Endothelial cell of umbilical vein (primary cell): ENCODE measurements around the gene BAX. TPM values are rescaled to one million over a fixed set of nuclear protein-coding genes. Genes with fewer than 3 reads are reported as not detected.
A peak's percentile ranks its signal among the peaks of the same experiment; 100 is the strongest.

Experiments
- BruUV-seq: library from RNA; stranded (reverse); fragments of 400-500 nt; replicated peaks from 2 replicates; lab custom pipeline; 2021; lab: Mats Ljungman, UMichigan
- CTCF ChIA-PET: fragments of 300-600, 350-600 bp; sonication (Branson Sonifier 250); formaldehyde crosslinking; loops from one replicate; lab custom pipeline; 2021; ENCODE audit warnings: antibody characterized with exemption, inconsistent platforms; lab: Charles Lee
- POLR2A ChIA-PET: fragments of 300-600, 350-600 bp; sonication (Branson Sonifier 250); formaldehyde crosslinking; loops from one replicate; lab custom pipeline; 2021; ENCODE audit warnings: antibody characterized with exemption, inconsistent platforms; lab: Charles Lee
- DNase-seq: peaks from one replicate; pipeline ENCODE4 v3.0.0-alpha.2; 2011; ENCODE audit warnings: low read depth, low spot score
- FAIRE-seq: peaks from 2 replicates; lab custom pipeline; 2011; peaks lifted over from hg19 to GRCh38; lab: Jason Lieb, UNC
- H2AFZ ChIP-seq: 2 replicates; pipeline ENCODE4 v1.6.0; 2012; ENCODE audit warnings: low read depth, low read length, control low read depth, inconsistent platforms
- H3K27ac ChIP-seq: 2 replicates; pipeline ENCODE4 v1.5.1; 2011; ENCODE audit warnings: low read depth, mild to moderate bottlenecking, control low read depth, low read length, moderate library complexity; ENCODE audit not compliant: insufficient read depth
- H3K27me3 ChIP-seq, 2 experiments: 2 replicates each; pipeline versions ENCODE4 v1.6.0 to v1.6.1; 2011; ENCODE audit warnings: low read length in 2 of 2, mixed read lengths in 1 of 2; ENCODE audit not compliant: control insufficient read depth in 2 of 2, insufficient read depth in 2 of 2
- H3K36me3 ChIP-seq, 2 experiments: 2 replicates in 1 of 2; 3 replicates in 1 of 2; pipeline ENCODE4 v1.5.1; 2011; ENCODE audit warnings: low read length in 2 of 2, mild to moderate bottlenecking in 1 of 2, moderate library complexity in 1 of 2; ENCODE audit not compliant: control insufficient read depth in 2 of 2, insufficient read depth in 2 of 2; ENCODE audit errors: extremely low read depth in 1 of 2
- H3K4me1 ChIP-seq: 3 replicates; pipeline ENCODE4 v1.5.1; 2011; ENCODE audit warnings: mild to moderate bottlenecking, low read length; ENCODE audit not compliant: control insufficient read depth, insufficient read depth; ENCODE audit errors: extremely low read depth
- H3K4me2 ChIP-seq: 2 replicates; pipeline ENCODE4 v1.6.1; 2011; ENCODE audit warnings: low read length, control low read depth, mixed read lengths; ENCODE audit not compliant: insufficient read depth
- H3K4me3 ChIP-seq, 3 experiments: fragments of 200-600 bp in 1 of 3; sonication (generic), shearing (Covaris generic) in 1 of 3; replicated peaks in 1 of 3; 2 replicates each; pipeline ENCODE4 v1.5.1; 2011 to 2016; ENCODE audit warnings: control low read depth in 3 of 3, low read length in 3 of 3, mild to moderate bottlenecking in 2 of 3, inconsistent platforms in 1 of 3, low read depth in 1 of 3, moderate library complexity in 1 of 3; ENCODE audit not compliant: insufficient read depth in 1 of 3
- H3K79me2 ChIP-seq: 2 replicates; pipeline ENCODE4 v1.6.0; 2012; ENCODE audit warnings: low read length, inconsistent platforms; ENCODE audit not compliant: control insufficient read depth, insufficient read depth
- H3K9ac ChIP-seq: replicated peaks from 2 replicates; pipeline ENCODE3; 2011; ENCODE audit warnings: low read length, control low read depth; ENCODE audit not compliant: insufficient read depth; ENCODE audit errors: extremely low read depth
- H3K9me1 ChIP-seq: replicated peaks from 3 replicates; pipeline ENCODE4 v1.6.0; 2011; ENCODE audit warnings: mild to moderate bottlenecking, low read length; ENCODE audit not compliant: control insufficient read depth, insufficient read depth; ENCODE audit errors: extremely low read depth
- H3K9me3 ChIP-seq: replicated peaks from 2 replicates; pipeline ENCODE4 v1.5.1; 2012; ENCODE audit warnings: low read length, inconsistent platforms; ENCODE audit not compliant: control insufficient read depth, insufficient read depth
- H4K20me1 ChIP-seq: replicated peaks from 2 replicates; pipeline ENCODE3; 2011; ENCODE audit warnings: mild to moderate bottlenecking, low read length; ENCODE audit not compliant: control insufficient read depth, insufficient read depth; ENCODE audit errors: extremely low read depth
- EZH2 ChIP-seq: IDR thresholded peaks from 2 replicates; pipeline ENCODE4 v1.6.1; 2012; ENCODE audit warnings: borderline replicate concordance, low read depth, mild to moderate bottlenecking, moderate library complexity, low read length, inconsistent platforms; ENCODE audit not compliant: severe bottlenecking
- FOS ChIP-seq: IDR thresholded peaks from 2 replicates; pipeline ENCODE4 v1.6.1; 2011; ENCODE audit warnings: mild to moderate bottlenecking, low read length, moderate library complexity, borderline replicate concordance; ENCODE audit not compliant: insufficient read depth
- JUN ChIP-seq: IDR thresholded peaks from 2 replicates; pipeline ENCODE4 v1.6.1; 2011; ENCODE audit warnings: borderline replicate concordance, low read depth; ENCODE audit not compliant: insufficient read length, insufficient read depth
- POLR2A ChIP-seq: IDR thresholded peaks from 2 replicates; pipeline ENCODE4 v1.6.1; 2012; ENCODE audit warnings: low read depth, mild to moderate bottlenecking, control low read depth, low read length
- POLR2AphosphoS5 ChIP-seq: IDR thresholded peaks from 2 replicates; pipeline ENCODE4 v1.6.1; 2012; ENCODE audit warnings: low read depth, mild to moderate bottlenecking, control low read depth, low read length, moderate library complexity; ENCODE audit not compliant: insufficient read depth
- dilution Hi-C: fragments of 300-500 bp; cut with MboI; formaldehyde crosslinking; loops from one replicate; pipeline ENCODE4 v1.15.0; 2019; ENCODE audit warnings: low sequenced_read_pairs; ENCODE audit not compliant: extremely low pct_ligation_motif_present
- intact Hi-C: fragments of 100-400 bp; cut with micrococcal nuclease; formaldehyde crosslinking; loops from one replicate; pipeline ENCODE4 v1.10.0; 2022
- polyA plus RNA-seq, 4 experiments: library from polyadenylated mRNA; depleted of rRNA in 3 of 4; stranded (reverse) in 3 of 4; unstranded in 1 of 4; fragments of >200 nt; gene quantifications; 2 replicates each; pipeline versions ENCODE4 v1.2.1 to v1.2.3, GENCODE V29; 2011 to 2012; ENCODE audit warnings: missing spikeins in 1 of 4
- total RNA-seq: library from RNA; stranded (reverse); gene quantifications from 2 replicates; pipeline ENCODE4 v1.2.3, GENCODE V29; 2021

Gene BAX
- total and polyA plus RNA-seq, 2 donors (not counting 3 experiments of a cell fraction or from before 2014, with no cell fraction given) = 267 to 283 TPM

- H3K9me1 ChIP-seq = no peaks in the 10 kb centered on the region
- no peak overlapping the region for H3K4me2 ChIP-seq
- ChIA-PET POLR2A (interaction anchor here (1.4 kb wide), 1 partner anchor 88 kb away, joined by 8 read pairs; no protein-coding TSS in a partner anchor), CTCF (interaction anchor here (0.9 to 1.2 kb wide), 2 partner anchors 8 to 167 kb away, joined by 3 to 5 read pairs; no protein-coding TSS in a partner anchor)
- H2AFZ ChIP-seq = no peak overlapping the region
- DNase-seq (no peak), FAIRE-seq (no peak)
- H3K27me3 ChIP-seq = no peaks in the 10 kb centered on the region
- H3K27ac ChIP-seq = peak overlapping the region; percentile 21
- peaks cover 3% of the 10 kb centered on the region for H4K20me1 ChIP-seq
- peaks cover 18% of the 10 kb centered on the region for H3K79me2 ChIP-seq
- no peak overlapping the region for H3K9ac ChIP-seq
- TF ChIP-seq POLR2A (peak; percentile 8), POLR2AphosphoS5 (no peak), JUN (no peak), FOS (no peak)
- dilution Hi-C loops = no loop called here
- no TSS peak for BruUV-seq
- intact Hi-C loops = no loop called here
- no peaks in the 10 kb centered on the region for H3K9me3 ChIP-seq
- no peak overlapping the region for H3K4me3 ChIP-seq
- H3K36me3 ChIP-seq = peaks cover 3 to 4% of the 10 kb centered on the region in 2 experiments
- H3K4me1 ChIP-seq = peaks cover 25% of the 10 kb centered on the region
Measured at GRCh38 chr19:48962849-48963165, 8.1 kb downstream of the BAX start.

- TF ChIP-seq JUN (peak; percentile 46), POLR2A (peak; percentile 58), FOS (peak; percentile 86), EZH2 (no peak), POLR2AphosphoS5 (peak; percentile 84)
- Histone ChIP-seq H2AFZ (peak overlapping the region; percentile 37), H3K4me1 (peaks cover 25% of the 10 kb centered on the region), H4K20me1 (peaks cover 3% of the 10 kb centered on the region), H3K9me1 (no peaks in the 10 kb centered on the region), H3K27me3 (no peaks in the 10 kb centered on the region), H3K36me3 (peaks cover 3 to 4% of the 10 kb centered on the region in 2 experiments), H3K9me3 (no peaks in the 10 kb centered on the region), H3K79me2 (peaks cover 16% of the 10 kb centered on the region), H3K9ac (peak overlapping the region; percentile 63), H3K4me2 (peak overlapping the region; percentile 27), H3K4me3 (no peak overlapping the region), H3K27ac (peak overlapping the region; percentile 97)
- intact Hi-C loops = loop anchor here (2.0 kb wide), 2 partner anchors 63 to 91 kb away; partner anchors contain the start of genes NUCB1 and PPP1R15A
- ChIA-PET CTCF (interaction anchor here (0.6 to 1.0 kb wide), 3 partner anchors 11 to 128 kb away, joined by 3 read pairs; partner anchors contain the start of gene HSD17B14), POLR2A (interaction anchor here (1.1 to 1.7 kb wide), 3 partner anchors 9 to 92 kb away, joined by 4 to 9 read pairs (median 4); partner anchors contain the start of genes BAX and PPP1R15A)
- FAIRE-seq (peak; percentile 87), DNase-seq (peak; percentile 73)
- dilution Hi-C loops = no loop called here
- BruUV-seq = no TSS peak
Measured at GRCh38 chr19:48963371-48964204, 8.9 kb downstream of the BAX start.
